HepG2 (cell line): Measurements from ENCODE around the gene ELK1. TPM values are rescaled to one million over a fixed set of nuclear protein-coding genes. Genes with fewer than 3 reads are reported as not detected.

Experiments used
- ATAC-seq: fragments of 200-7000 bp; cut with Tn5 transposase; 3 replicates; pipeline ENCODE4 v1.9.1; 2020; ENCODE audit warnings: mild to moderate bottlenecking, moderate library complexity
- BruUV-seq: library from RNA; stranded (reverse); fragments of 400-500 nt; replicated peaks from 2 replicates; lab custom pipeline; 2021; lab: Mats Ljungman, UMichigan
- CTCF ChIA-PET: fragments of 300-600 bp; formaldehyde crosslinking; extraction: SDS; loops from one replicate; lab custom pipeline; 2021; ENCODE audit warnings: low total read pairs, inconsistent platforms, low intra/inter-chr PET ratio; lab: Yijun Ruan, JAX
- POLR2A ChIA-PET: fragments of 350-600 bp; sonication (Branson Sonifier 250); formaldehyde crosslinking; loops from one replicate; lab custom pipeline; 2020; ENCODE audit warnings: antibody characterized with exemption, inconsistent platforms; lab: Yijun Ruan, JAX
- DNase-seq: peaks from one replicate; pipeline ENCODE4 v3.0.0-alpha.2; 2015; ENCODE audit warnings: low spot score
- FAIRE-seq: peaks from 3 replicates; lab custom pipeline; 2011; peaks lifted over from hg19 to GRCh38; lab: Jason Lieb, UNC
- H2AFZ ChIP-seq: one replicate; pipeline ENCODE4 v1.6.1; 2011; ENCODE audit warnings: low read length, inconsistent platforms
- H3K27ac ChIP-seq: fragments of 300-600 bp; 3 replicates; pipeline ENCODE4 v1.8.0; 2011; ENCODE audit warnings: mixed run types, mild to moderate bottlenecking, mixed read lengths, low read length, inconsistent platforms; ENCODE audit not compliant: insufficient read depth; ENCODE audit errors: extremely low read length
- H3K27me3 ChIP-seq, 2 experiments: fragments of 200-600 bp in 1 of 2; 2 replicates in 1 of 2; 3 replicates in 1 of 2; pipeline versions ENCODE4 v1.6.0 to v1.8.0; 2011; ENCODE audit warnings: low read length in 2 of 2, mild to moderate bottlenecking in 2 of 2, moderate library complexity in 2 of 2, inconsistent platforms in 1 of 2; ENCODE audit not compliant: insufficient read depth in 2 of 2, control insufficient read depth in 1 of 2
- H3K36me3 ChIP-seq, 2 experiments: fragments of 200-600 bp in 1 of 2; replicated peaks in 1 of 2; 2 replicates in 1 of 2; 3 replicates in 1 of 2; pipeline versions ENCODE4 v1.5.1 to v1.8.0; 2011; ENCODE audit warnings: low read length in 2 of 2, inconsistent platforms in 1 of 2; ENCODE audit not compliant: insufficient read depth in 2 of 2, control insufficient read depth in 1 of 2
- H3K4me1 ChIP-seq: 2 replicates; pipeline ENCODE4 v1.5.1; 2012; ENCODE audit warnings: low read length, inconsistent platforms; ENCODE audit not compliant: insufficient read depth
- H3K4me2 ChIP-seq: 2 replicates; pipeline ENCODE4 v1.6.0; 2011; ENCODE audit warnings: low read depth, low read length, inconsistent platforms
- H3K4me3 ChIP-seq, 3 experiments: fragments of 200-600 bp in 1 of 3; sonication (generic), shearing (Covaris generic) in 1 of 3; replicated peaks in 1 of 3; 2 replicates each; pipeline ENCODE4 v1.5.1; 2011 to 2016; ENCODE audit warnings: low read length in 3 of 3, inconsistent platforms in 2 of 3, low read depth in 2 of 3, mild to moderate bottlenecking in 2 of 3, control low read depth in 1 of 3, mixed read lengths in 1 of 3; ENCODE audit not compliant: insufficient read depth in 1 of 3
- H3K79me2 ChIP-seq: one replicate; pipeline ENCODE4 v1.6.1; 2011; ENCODE audit warnings: low read length, inconsistent platforms; ENCODE audit not compliant: insufficient read depth
- H3K9ac ChIP-seq: 2 replicates; pipeline ENCODE4 v1.6.0; 2011; ENCODE audit warnings: mild to moderate bottlenecking, low read depth, low read length, inconsistent platforms; ENCODE audit not compliant: insufficient read depth
- H3K9me3 ChIP-seq: 2 replicates; pipeline ENCODE4 v1.5.1; 2012; ENCODE audit warnings: mild to moderate bottlenecking, low read length
- H4K20me1 ChIP-seq: 2 replicates; pipeline ENCODE4 v1.6.0; 2011; ENCODE audit warnings: inconsistent platforms, mild to moderate bottlenecking, low read length, moderate library complexity; ENCODE audit not compliant: insufficient read depth
- AGO2 ChIP-seq: fragments of 200-400 bp; formaldehyde crosslinking; optimal IDR thresholded peaks from 2 replicates; pipeline ENCODE3; 2017; ENCODE audit warnings: mild to moderate bottlenecking, low read depth, low read length, moderate library complexity
- DNMT3B ChIP-seq: conservative IDR thresholded peaks from 2 replicates; pipeline ENCODE4 v1.6.1; 2016; ENCODE audit warnings: missing biosample characterization, control low read depth
- HMG20A ChIP-seq: IDR thresholded peaks from 2 replicates; pipeline ENCODE4 v1.6.1; 2016; ENCODE audit warnings: borderline replicate concordance
- HNF1A ChIP-seq, 2 experiments: sonication (generic) in 1 of 2; formaldehyde crosslinking in 1 of 2; IDR thresholded peaks; 2 replicates each; pipeline versions ENCODE4 v1.4.0 to v1.6.1; 2016 to 2020; ENCODE audit warnings: borderline replicate concordance in 1 of 2, low read depth in 1 of 2, mild to moderate bottlenecking in 1 of 2, missing genetic modification reagents in 1 of 2
- JUNB ChIP-seq: sonication (generic); formaldehyde crosslinking; IDR thresholded peaks from 2 replicates; pipeline ENCODE4 v1.8.0; 2022; ENCODE audit warnings: missing genetic modification reagents, mild to moderate bottlenecking, borderline replicate concordance
- KDM3A ChIP-seq: IDR thresholded peaks from 2 replicates; pipeline ENCODE4 v1.6.1; 2018; ENCODE audit warnings: low read depth, missing compliant biosample characterization
- RARA ChIP-seq: IDR thresholded peaks from 2 replicates; pipeline ENCODE4 v1.6.1; 2016; ENCODE audit warnings: missing genetic modification reagents, missing compliant biosample characterization
- ZFP62 ChIP-seq: sonication (generic); formaldehyde crosslinking; IDR thresholded peaks from 2 replicates; pipeline ENCODE4 v1.4.0; 2020; ENCODE audit warnings: missing genetic modification reagents
- ZNF557 ChIP-seq: sonication (generic); formaldehyde crosslinking; IDR thresholded peaks from 2 replicates; pipeline ENCODE4 v1.4.0; 2020; ENCODE audit warnings: missing genetic modification reagents
- WGBS: methylation state at CpG from one replicate; pipeline ENCODE4 v1.1.6; 2017; ENCODE audit warnings: low lambda C conversion rate; 5-methylcytosine and 5-hydroxymethylcytosine counted together
- in situ Hi-C: cut with HindIII; loops from 2 replicates; pipeline ENCODE4 v1.10.0; 2017; ENCODE audit warnings: low pct_unique_long_range_greater_than_20kb; ENCODE audit not compliant: extremely low pct_ligation_motif_present
- intact Hi-C: fragments of 100-400 bp; cut with micrococcal nuclease; formaldehyde crosslinking; loops from one replicate; pipeline ENCODE4 v1.10.0; 2022; ENCODE audit not compliant: unreplicated experiment
- polyA plus RNA-seq, 8 experiments: library from polyadenylated mRNA; depleted of rRNA in 3 of 8; stranded (reverse) in 7 of 8; unstranded in 1 of 8; fragments of >200 nt; fragmentation: Illumina TruSeq in 4 of 8; extraction: Trizol in 4 of 8; gene quantifications; 2 replicates each; pipeline versions ENCODE4 v1.2.1 to v1.2.3, GENCODE V29; 2011 to 2016; ENCODE audit warnings: low read depth in 4 of 8, missing spikeins in 1 of 8, mixed read lengths in 1 of 8; ENCODE audit not compliant: insufficient read depth in 1 of 8
- total RNA-seq, 5 experiments: library from RNA; depleted of rRNA; stranded (reverse); fragments of >200 nt; fragmentation: Illumina TruSeq; extraction: Trizol; gene quantifications; 2 replicates each; pipeline ENCODE4 v1.2.3, GENCODE V29; 2016; ENCODE audit warnings: low read depth in 1 of 5
- TF ChIP-seq, protein P1 (sequence below): sonication (generic); formaldehyde crosslinking; IDR thresholded peaks from 2 replicates; pipeline ENCODE4 v1.4.0; 2020; ENCODE audit warnings: missing genetic modification reagents

Gene ELK1
- total and polyA plus RNA-seq, 2 of the 13 experiments (the other 11 are each of a cell fraction or from before 2014, with no cell fraction given): 4.3 to 7.2 TPM

- Histone ChIP-seq H3K4me2 (no peak overlapping the region), H3K9ac (no peak overlapping the region), H3K79me2 (no peaks in the 10 kb centered on the region), H3K9me3 (no peaks in the 10 kb centered on the region), H3K36me3 (no peaks in the 10 kb centered on the region), H4K20me1 (no peaks in the 10 kb centered on the region), H2AFZ (no peak overlapping the region), H3K27me3 (no peaks in the 10 kb centered on the region), H3K27ac (no peak overlapping the region), H3K4me3 (no peak overlapping the region), H3K4me1 (no peaks in the 10 kb centered on the region)
- no peak for DNase-seq
- no peak for FAIRE-seq
- WGBS: 47% methylated on average over 3 of the region's 9 CpGs
- intact Hi-C loops: no loop called here
- CTCF ChIA-PET: no interaction called here
- POLR2A ChIA-PET: no interaction called here
- in situ Hi-C loops: no loop called here
- ATAC-seq: no peak
- no TSS peak for BruUV-seq
- TF ChIP-seq, protein P1, sequence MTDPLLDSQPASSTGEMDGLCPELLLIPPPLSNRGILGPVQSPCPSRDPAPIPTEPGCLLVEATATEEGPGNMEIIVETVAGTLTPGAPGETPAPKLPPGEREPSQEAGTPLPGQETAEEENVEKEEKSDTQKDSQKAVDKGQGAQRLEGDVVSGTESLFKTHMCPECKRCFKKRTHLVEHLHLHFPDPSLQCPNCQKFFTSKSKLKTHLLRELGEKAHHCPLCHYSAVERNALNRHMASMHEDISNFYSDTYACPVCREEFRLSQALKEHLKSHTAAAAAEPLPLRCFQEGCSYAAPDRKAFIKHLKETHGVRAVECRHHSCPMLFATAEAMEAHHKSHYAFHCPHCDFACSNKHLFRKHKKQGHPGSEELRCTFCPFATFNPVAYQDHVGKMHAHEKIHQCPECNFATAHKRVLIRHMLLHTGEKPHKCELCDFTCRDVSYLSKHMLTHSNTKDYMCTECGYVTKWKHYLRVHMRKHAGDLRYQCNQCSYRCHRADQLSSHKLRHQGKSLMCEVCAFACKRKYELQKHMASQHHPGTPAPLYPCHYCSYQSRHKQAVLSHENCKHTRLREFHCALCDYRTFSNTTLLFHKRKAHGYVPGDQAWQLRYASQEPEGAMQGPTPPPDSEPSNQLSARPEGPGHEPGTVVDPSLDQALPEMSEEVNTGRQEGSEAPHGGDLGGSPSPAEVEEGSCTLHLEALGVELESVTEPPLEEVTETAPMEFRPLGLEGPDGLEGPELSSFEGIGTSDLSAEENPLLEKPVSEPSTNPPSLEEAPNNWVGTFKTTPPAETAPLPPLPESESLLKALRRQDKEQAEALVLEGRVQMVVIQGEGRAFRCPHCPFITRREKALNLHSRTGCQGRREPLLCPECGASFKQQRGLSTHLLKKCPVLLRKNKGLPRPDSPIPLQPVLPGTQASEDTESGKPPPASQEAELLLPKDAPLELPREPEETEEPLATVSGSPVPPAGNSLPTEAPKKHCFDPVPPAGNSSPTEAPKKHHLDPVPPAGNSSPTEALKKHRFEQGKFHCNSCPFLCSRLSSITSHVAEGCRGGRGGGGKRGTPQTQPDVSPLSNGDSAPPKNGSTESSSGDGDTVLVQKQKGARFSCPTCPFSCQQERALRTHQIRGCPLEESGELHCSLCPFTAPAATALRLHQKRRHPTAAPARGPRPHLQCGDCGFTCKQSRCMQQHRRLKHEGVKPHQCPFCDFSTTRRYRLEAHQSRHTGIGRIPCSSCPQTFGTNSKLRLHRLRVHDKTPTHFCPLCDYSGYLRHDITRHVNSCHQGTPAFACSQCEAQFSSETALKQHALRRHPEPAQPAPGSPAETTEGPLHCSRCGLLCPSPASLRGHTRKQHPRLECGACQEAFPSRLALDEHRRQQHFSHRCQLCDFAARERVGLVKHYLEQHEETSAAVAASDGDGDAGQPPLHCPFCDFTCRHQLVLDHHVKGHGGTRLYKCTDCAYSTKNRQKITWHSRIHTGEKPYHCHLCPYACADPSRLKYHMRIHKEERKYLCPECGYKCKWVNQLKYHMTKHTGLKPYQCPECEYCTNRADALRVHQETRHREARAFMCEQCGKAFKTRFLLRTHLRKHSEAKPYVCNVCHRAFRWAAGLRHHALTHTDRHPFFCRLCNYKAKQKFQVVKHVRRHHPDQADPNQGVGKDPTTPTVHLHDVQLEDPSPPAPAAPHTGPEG (CRISPR knock-in tag): no peak
- TF ChIP-seq RARA (CRISPR knock-in tag) (no peak), AGO2 (no peak), ZNF557 (CRISPR knock-in tag) (no peak), HMG20A (CRISPR knock-in tag) (no peak), HNF1A (IDR thresholded peaks at IDR 0.05; ENCODE audit: low read depth) (no peak), HNF1A (CRISPR knock-in tag; IDR thresholded peaks at IDR 0.05; ENCODE audit: borderline replicate concordance) (no peak), JUNB (CRISPR knock-in tag) (no peak), ZFP62 (CRISPR knock-in tag) (no peak), KDM3A (CRISPR knock-in tag) (no peak), DNMT3B (CRISPR knock-in tag) (no peak)
Observed at GRCh38 chrX:47605024-47605423, 45.3 kb downstream of the ELK1 start.
